ENCODE data around the gene ARHGAP25. TPM values are rescaled to one million over a fixed set of nuclear protein-coding genes. Genes with fewer than 3 reads are reported as not detected.

Gene ARHGAP25
- total and polyA plus RNA-seq, 4 donors, result 17.1 to 43.0 (median 22.6) TPM

GRCh38 chr2:68827666-68828065 lies 93.1 kb downstream of the ARHGAP25 start:
- Histone ChIP-seq H3K27me3 (ENCODE audit: control insufficient read depth in 3 of 3, insufficient read depth in 3 of 3, low read length in 2 of 3) (no peaks in the 10 kb centered on the region), H3K4me1 (ENCODE audit: control insufficient read depth in 5 of 5, insufficient read depth in 5 of 5, low read length in 5 of 5) (peaks cover 7 to 33% (median 21%) of the 10 kb centered on the region in 5 donors), H3K9me3 (ENCODE audit: control insufficient read depth in 4 of 4, insufficient read depth in 3 of 4, low read length in 3 of 4) (no peaks in the 10 kb centered on the region), H3K9ac (ENCODE audit: insufficient read depth in 1 of 2, low read length in 2 of 2) (no peak overlapping the region), H3K36me3 (ENCODE audit: control insufficient read depth in 4 of 4, insufficient read depth in 4 of 4, low read length in 4 of 4) (peaks cover 0 to 11% (median 0%) of the 10 kb centered on the region in 4 donors), H3K4me3 (no peak overlapping the region), H3K27ac (ENCODE audit: low read depth in 1 of 2, low read length in 1 of 2) (peak overlapping the region in 1 of 2 donors; percentile 77)
- ATAC-seq (ENCODE audit: insufficient read depth, low FRiP score), result no peak
- no peak for TF ChIP-seq CTCF (IDR thresholded peaks at IDR 0.05; ENCODE audit: control extremely low read depth, extremely low read depth)
- DNase-seq, result no peak
- 75 to 98% methylated on average over 4 of the region's 4 CpGs for WGBS, 2 donors

GRCh38 chr2:68828887-68829708 lies 94.5 kb downstream of the ARHGAP25 start:
- Histone ChIP-seq H3K36me3 (ENCODE audit: control insufficient read depth in 4 of 4, insufficient read depth in 4 of 4, low read length in 4 of 4) (peaks cover 0 to 6% (median 0%) of the 10 kb centered on the region in 4 donors), H3K9me3 (ENCODE audit: control insufficient read depth in 4 of 4, insufficient read depth in 3 of 4, low read length in 3 of 4) (no peaks in the 10 kb centered on the region), H3K4me1 (ENCODE audit: control insufficient read depth in 5 of 5, insufficient read depth in 5 of 5, low read length in 5 of 5) (peaks cover 7 to 33% (median 23%) of the 10 kb centered on the region in 5 donors), H3K27ac (ENCODE audit: low read depth in 1 of 2, low read length in 1 of 2) (peak overlapping the region; percentile 61 to 90), H3K9ac (ENCODE audit: insufficient read depth in 1 of 2, low read length in 2 of 2) (peak overlapping the region in 1 of 2 donors; percentile 59), H3K4me3 (no peak overlapping the region), H3K27me3 (ENCODE audit: control insufficient read depth in 3 of 3, insufficient read depth in 3 of 3, low read length in 2 of 3) (no peaks in the 10 kb centered on the region)
- ATAC-seq (ENCODE audit: insufficient read depth, low FRiP score) (peak; percentile 68), DNase-seq (peak; percentile 98 to 99 (median 99))
- TF ChIP-seq CTCF (IDR thresholded peaks at IDR 0.05; ENCODE audit: control extremely low read depth, extremely low read depth), result no peak
- 0 to 2% methylated on average over 10 of the region's 10 CpGs for WGBS, 2 donors

GRCh38 chr2:68829749-68830148 lies 95.1 kb downstream of the ARHGAP25 start:
- Histone ChIP-seq H3K27me3 (ENCODE audit: control insufficient read depth in 3 of 3, insufficient read depth in 3 of 3, low read length in 2 of 3) (no peaks in the 10 kb centered on the region), H3K9me3 (ENCODE audit: control insufficient read depth in 4 of 4, insufficient read depth in 3 of 4, low read length in 3 of 4) (no peaks in the 10 kb centered on the region), H3K9ac (ENCODE audit: insufficient read depth in 1 of 2, low read length in 2 of 2) (no peak overlapping the region), H3K27ac (ENCODE audit: low read depth in 1 of 2, low read length in 1 of 2) (peak overlapping the region; percentile 61 to 90), H3K4me3 (no peak overlapping the region), H3K4me1 (ENCODE audit: control insufficient read depth in 5 of 5, insufficient read depth in 5 of 5, low read length in 5 of 5) (peaks cover 7 to 32% (median 23%) of the 10 kb centered on the region in 5 donors), H3K36me3 (ENCODE audit: control insufficient read depth in 4 of 4, insufficient read depth in 4 of 4, low read length in 4 of 4) (peaks cover 0 to 5% (median 0%) of the 10 kb centered on the region in 4 donors)
- 27 to 32% methylated on average over 2 of the region's 2 CpGs for WGBS, 2 donors
- ATAC-seq (ENCODE audit: insufficient read depth, low FRiP score) (no peak), DNase-seq (no peak)
- no peak for TF ChIP-seq CTCF (IDR thresholded peaks at IDR 0.05; ENCODE audit: control extremely low read depth, extremely low read depth)

All from lung (tissue), 12 donors.